ENCODE measurements around the gene EFNB2.

GRCh38 chr13:106470576-106470975 is 64.9 kb downstream of the EFNB2 start:
- no peak for TF ChIP-seq NCOA1 (CRISPR knock-in tag; IDR thresholded peaks at IDR 0.05)
- TF ChIP-seq CTCF (CRISPR knock-in tag; IDR thresholded peaks at IDR 0.05): no peak
- TF ChIP-seq RELA (CRISPR knock-in tag; IDR thresholded peaks at IDR 0.05): no peak
- TF ChIP-seq HNF4A (CRISPR knock-in tag; IDR thresholded peaks at IDR 0.05): no peak
- TF ChIP-seq ADNP (CRISPR knock-in tag; IDR thresholded peaks at IDR 0.05): no peak
- TF ChIP-seq PBX3 (CRISPR knock-in tag; IDR thresholded peaks at IDR 0.05; ENCODE audit: borderline replicate concordance): no peak
- TF ChIP-seq EHMT2 (IDR thresholded peaks at IDR 0.05; ENCODE audit: borderline replicate concordance, low read depth, low read length): no peak
- TF ChIP-seq WIZ (CRISPR knock-in tag; IDR thresholded peaks at IDR 0.05): no peak
- no peak for TF ChIP-seq KLF15 (CRISPR knock-in tag; IDR thresholded peaks at IDR 0.05; ENCODE audit: borderline replicate concordance)
- TF ChIP-seq CCAR2 (optimal IDR thresholded peaks at IDR 0.05; ENCODE audit: low read depth, low read length): no peak
